CD14-positive monocyte (primary cell): ENCODE results near the gene ACBD4. TPM values are rescaled to one million over a fixed set of nuclear protein-coding genes. Genes with fewer than 3 reads are reported as not detected.
A peak's percentile ranks its signal among the peaks of the same experiment; 100 is the strongest.

Experiments
- DNase-seq, 3 donors: peaks; one replicate each; pipeline ENCODE4 v3.0.0-alpha.2; 2011 to 2022
- H2AFZ ChIP-seq: 2 replicates; pipeline ENCODE4 v1.6.0; 2012; ENCODE audit warnings: mild to moderate bottlenecking, low read depth, low read length, inconsistent platforms; ENCODE audit not compliant: insufficient read depth, poor library complexity, severe bottlenecking
- H3K27ac ChIP-seq, 2 donors: 1 replicate in 1 of 2; 2 replicates in 1 of 2; pipeline ENCODE4 v1.5.1; 2012 to 2013; ENCODE audit warnings: low read length in 2 of 2, control low read depth in 1 of 2, inconsistent platforms in 1 of 2, low read depth in 1 of 2, mild to moderate bottlenecking in 1 of 2
- H3K27me3 ChIP-seq, 2 donors: one replicate each; pipeline versions ENCODE4 v1.6.0 to v1.6.1; 2011 to 2013; ENCODE audit warnings: low read length in 2 of 2; ENCODE audit not compliant: control insufficient read depth in 2 of 2, insufficient read depth in 2 of 2
- H3K36me3 ChIP-seq, 2 donors: replicated peaks in 1 of 2; 1 replicate in 1 of 2; 2 replicates in 1 of 2; pipeline versions ENCODE4 v1.5.1 to v1.6.1; 2012 to 2013; ENCODE audit warnings: low read length in 2 of 2, control low read depth in 1 of 2, inconsistent platforms in 1 of 2, mild to moderate bottlenecking in 1 of 2; ENCODE audit not compliant: insufficient read depth in 2 of 2, control insufficient read depth in 1 of 2
- H3K4me1 ChIP-seq, 2 donors: 1 replicate in 1 of 2; 2 replicates in 1 of 2; pipeline versions ENCODE4 v1.5.1 to v1.6.1; 2012 to 2013; ENCODE audit warnings: low read length in 2 of 2, control low read depth in 1 of 2, inconsistent platforms in 1 of 2, mild to moderate bottlenecking in 1 of 2, moderate library complexity in 1 of 2; ENCODE audit not compliant: insufficient read depth in 2 of 2, control insufficient read depth in 1 of 2
- H3K4me2 ChIP-seq: replicated peaks from 2 replicates; pipeline ENCODE3; 2012; ENCODE audit warnings: low read length, moderate library complexity, mild to moderate bottlenecking; ENCODE audit not compliant: poor library complexity, severe bottlenecking; ENCODE audit errors: extremely low read depth
- H3K4me3 ChIP-seq, 3 experiments: fragments of 200-600 bp in 1 of 3; sonication (generic) in 1 of 3; replicated peaks in 1 of 3; 1 replicate in 2 of 3; 2 replicates in 1 of 3; pipeline ENCODE4 v1.5.1; 2011 to 2013; ENCODE audit warnings: low read length in 3 of 3, mild to moderate bottlenecking in 3 of 3, control low read depth in 2 of 3, low read depth in 2 of 3, inconsistent platforms in 1 of 3, moderate library complexity in 1 of 3
- H3K79me2 ChIP-seq: 2 replicates; pipeline ENCODE4 v1.6.0; 2012; ENCODE audit warnings: mild to moderate bottlenecking, control low read depth, inconsistent platforms, low read length, moderate library complexity; ENCODE audit not compliant: insufficient read depth
- H3K9ac ChIP-seq: 2 replicates; pipeline ENCODE4 v1.6.0; 2017; ENCODE audit warnings: low read length, mild to moderate bottlenecking; ENCODE audit not compliant: insufficient read depth, poor library complexity, severe bottlenecking
- H3K9me3 ChIP-seq, 2 donors: replicated peaks in 1 of 2; 1 replicate in 1 of 2; 2 replicates in 1 of 2; pipeline versions ENCODE4 v1.5.1 to v1.6.1; 2012 to 2013; ENCODE audit warnings: low read length in 2 of 2, control low read depth in 1 of 2; ENCODE audit not compliant: control insufficient read depth in 1 of 2, insufficient read depth in 1 of 2
- H4K20me1 ChIP-seq: 2 replicates; pipeline ENCODE4 v1.6.0; 2012; ENCODE audit warnings: mild to moderate bottlenecking, low read length, control low read depth, moderate library complexity; ENCODE audit not compliant: insufficient read depth
- H3K27ac Mint-ChIP-seq, 7 donors: one replicate each; pipeline ENCODE4 v1.8.0; 2020; ENCODE audit warnings: mild to moderate bottlenecking in 7 of 7, mixed read lengths in 7 of 7, moderate library complexity in 6 of 7, inconsistent platforms in 2 of 7
- H3K27me3 Mint-ChIP-seq, 3 donors: one replicate each; pipeline ENCODE4 v1.8.0; 2021 to 2022; ENCODE audit warnings: low read depth in 3 of 3, mild to moderate bottlenecking in 3 of 3, mixed read lengths in 3 of 3, moderate library complexity in 3 of 3, inconsistent platforms in 1 of 3
- H3K36me3 Mint-ChIP-seq, 2 donors: one replicate each; pipeline ENCODE4 v1.8.0; 2020; ENCODE audit warnings: mixed read lengths in 2 of 2, inconsistent platforms in 1 of 2, mild to moderate bottlenecking in 1 of 2
- H3K4me1 Mint-ChIP-seq: one replicate; pipeline ENCODE4 v1.8.0; 2020; ENCODE audit warnings: mild to moderate bottlenecking, mixed read lengths
- H3K4me3 Mint-ChIP-seq, 2 donors: one replicate each; pipeline ENCODE4 v1.8.0; 2020; ENCODE audit warnings: mild to moderate bottlenecking in 2 of 2, mixed read lengths in 2 of 2, moderate library complexity in 1 of 2
- H3K9me3 Mint-ChIP-seq, 7 donors: one replicate each; pipeline ENCODE4 v1.8.0; 2020 to 2022; ENCODE audit warnings: mixed read lengths in 7 of 7, mild to moderate bottlenecking in 6 of 7, moderate library complexity in 6 of 7, inconsistent platforms in 2 of 7
- WGBS: methylation state at CpG from one replicate; pipeline ENCODE4 v1.1.5; 2013; ENCODE audit warnings: missing lambda C conversion rate; ENCODE audit not compliant: insufficient coverage; 5-methylcytosine and 5-hydroxymethylcytosine counted together
- intact Hi-C, 2 donors: fragments of 100-400 bp; cut with micrococcal nuclease; formaldehyde crosslinking; loops; one replicate each; pipeline versions ENCODE4 v1.15.0 to v1.15.1; 2023
- polyA plus RNA-seq, 3 donors: library from polyadenylated mRNA; depleted of rRNA in 1 of 3; unstranded in 2 of 3; stranded (reverse) in 1 of 3; fragments of 300-500 nt in 2 of 3; fragments of >200 nt in 1 of 3; fragmentation: Illumina TruSeq in 2 of 3; gene quantifications; 1 replicate in 2 of 3; 2 replicates in 1 of 3; pipeline ENCODE4 v1.2.3, GENCODE V29; 2012 to 2021
- TF ChIP-seq, protein P1 (sequence below): fragments of 200-600 bp; IDR thresholded peaks from one replicate; pipeline ENCODE4 v1.8.0; 2022; ENCODE audit warnings: antibody characterized with exemption, mild to moderate bottlenecking

ACBD4 gene
- polyA plus RNA-seq, 3 donors, result 4.8 to 7.4 (median 6.2) TPM

DNA sequence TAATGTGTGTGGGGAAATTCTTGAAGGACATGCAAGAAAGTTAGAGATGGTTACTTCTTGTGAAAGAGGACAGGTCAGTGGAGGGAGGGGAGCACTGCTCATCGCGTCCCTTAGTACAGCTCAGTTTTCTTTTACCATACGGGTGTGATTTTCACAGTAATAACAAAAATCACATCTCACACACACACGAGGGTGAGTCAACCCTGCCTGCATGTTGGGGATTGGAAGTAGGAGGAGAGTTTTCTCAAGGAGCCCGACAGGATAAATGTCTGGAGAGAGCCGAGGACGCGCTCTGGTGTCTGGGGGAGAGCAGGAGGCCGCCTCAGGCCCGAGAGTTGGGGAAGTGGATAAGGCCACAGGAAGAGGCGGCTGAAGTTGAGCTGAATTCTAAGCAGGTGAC lies 19.6 kb upstream of the ACBD4 start:
- no peak overlapping the region for H3K4me2 ChIP-seq
- H4K20me1 ChIP-seq, result no peaks in the 10 kb centered on the region
- Mint-ChIP-seq H3K27ac (peak overlapping the region in 1 of 7 donors; percentile 36), H3K4me1 (no peaks in the 10 kb centered on the region), H3K36me3 (peaks cover 0 to 3% of the 10 kb centered on the region in 2 donors), H3K4me3 (no peak overlapping the region), H3K9me3 (peaks cover 0 to 1% (median 0%) of the 10 kb centered on the region in 7 donors), H3K27me3 (peaks cover 10 to 23% (median 13%) of the 10 kb centered on the region in 3 donors)
- WGBS, result 56% methylated on average over 7 of the region's 11 CpGs
- no peak for DNase-seq
- H2AFZ ChIP-seq, result no peak overlapping the region
- H3K36me3 ChIP-seq, result no peaks in the 10 kb centered on the region
- H3K4me1 ChIP-seq, result no peaks in the 10 kb centered on the region
- TF ChIP-seq, protein P1, sequence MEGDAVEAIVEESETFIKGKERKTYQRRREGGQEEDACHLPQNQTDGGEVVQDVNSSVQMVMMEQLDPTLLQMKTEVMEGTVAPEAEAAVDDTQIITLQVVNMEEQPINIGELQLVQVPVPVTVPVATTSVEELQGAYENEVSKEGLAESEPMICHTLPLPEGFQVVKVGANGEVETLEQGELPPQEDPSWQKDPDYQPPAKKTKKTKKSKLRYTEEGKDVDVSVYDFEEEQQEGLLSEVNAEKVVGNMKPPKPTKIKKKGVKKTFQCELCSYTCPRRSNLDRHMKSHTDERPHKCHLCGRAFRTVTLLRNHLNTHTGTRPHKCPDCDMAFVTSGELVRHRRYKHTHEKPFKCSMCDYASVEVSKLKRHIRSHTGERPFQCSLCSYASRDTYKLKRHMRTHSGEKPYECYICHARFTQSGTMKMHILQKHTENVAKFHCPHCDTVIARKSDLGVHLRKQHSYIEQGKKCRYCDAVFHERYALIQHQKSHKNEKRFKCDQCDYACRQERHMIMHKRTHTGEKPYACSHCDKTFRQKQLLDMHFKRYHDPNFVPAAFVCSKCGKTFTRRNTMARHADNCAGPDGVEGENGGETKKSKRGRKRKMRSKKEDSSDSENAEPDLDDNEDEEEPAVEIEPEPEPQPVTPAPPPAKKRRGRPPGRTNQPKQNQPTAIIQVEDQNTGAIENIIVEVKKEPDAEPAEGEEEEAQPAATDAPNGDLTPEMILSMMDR, result no peak
- H3K9ac ChIP-seq, result no peak overlapping the region
- peaks cover 0 to 11% of the 10 kb centered on the region in 2 donors for H3K27me3 ChIP-seq
- no peaks in the 10 kb centered on the region for H3K79me2 ChIP-seq
- intact Hi-C loops, result no loop called here
- no peak overlapping the region for H3K4me3 ChIP-seq
- no peaks in the 10 kb centered on the region for H3K9me3 ChIP-seq
- H3K27ac ChIP-seq, result no peak overlapping the region

DNA sequence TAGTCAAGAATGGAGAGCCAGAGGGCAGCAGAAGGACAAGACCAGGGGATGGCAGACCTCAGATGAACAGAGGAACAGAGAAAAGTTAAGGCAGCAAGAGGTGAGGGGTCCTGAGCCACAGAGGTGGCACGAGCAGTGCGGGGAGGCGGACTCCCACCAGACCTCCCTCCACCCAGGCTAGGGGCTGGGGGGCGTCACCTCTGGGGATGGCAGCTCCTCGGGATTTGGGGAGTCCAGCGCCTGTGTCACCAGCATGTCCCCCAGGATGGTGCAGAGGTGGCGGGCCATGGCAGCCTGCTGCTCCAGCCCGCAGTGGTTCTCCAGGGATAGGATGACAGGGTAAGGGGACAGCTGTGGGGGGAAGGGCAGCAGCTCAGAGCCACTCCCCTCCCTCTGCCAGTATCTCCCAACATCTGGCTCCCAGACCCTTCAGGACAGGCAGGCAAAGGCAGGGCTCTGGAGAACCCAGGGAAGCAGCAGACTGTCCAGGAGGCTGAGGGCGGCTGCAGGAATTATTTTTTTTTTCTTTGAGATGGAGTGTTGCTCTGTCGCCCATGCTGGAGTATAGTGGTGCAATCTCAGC lies 19.0 kb upstream of the ACBD4 start:
- TF ChIP-seq, protein P1, result no peak
- Histone ChIP-seq H3K4me3 (no peak overlapping the region), H3K36me3 (no peaks in the 10 kb centered on the region), H2AFZ (no peak overlapping the region), H4K20me1 (no peaks in the 10 kb centered on the region), H3K27ac (no peak overlapping the region), H3K79me2 (no peaks in the 10 kb centered on the region), H3K4me2 (no peak overlapping the region), H3K9me3 (no peaks in the 10 kb centered on the region), H3K27me3 (peaks cover 0 to 17% of the 10 kb centered on the region in 2 donors), H3K4me1 (no peaks in the 10 kb centered on the region), H3K9ac (no peak overlapping the region)
- no CpG with 5 or more reads among the region's 10 CpGs for WGBS
- peaks cover 0 to 3% of the 10 kb centered on the region in 2 donors for H3K36me3 Mint-ChIP-seq
- peaks cover 2% of the 10 kb centered on the region for H3K4me1 Mint-ChIP-seq
- peaks cover 15 to 29% (median 18%) of the 10 kb centered on the region in 3 donors for H3K27me3 Mint-ChIP-seq
- intact Hi-C loops, result no loop called here
- H3K9me3 Mint-ChIP-seq, result peaks cover 0 to 4% (median 0%) of the 10 kb centered on the region in 7 donors
- no peak for DNase-seq
- no peak overlapping the region for H3K27ac Mint-ChIP-seq
- no peak overlapping the region for H3K4me3 Mint-ChIP-seq
